Heart left ventricle (tissue), 16 donors: ENCODE data around the gene MTNR1A. TPM values are rescaled to one million over a fixed set of nuclear protein-coding genes. Genes with fewer than 3 reads are reported as not detected.

Experiments used
- ATAC-seq, 4 donors: fragments of 200-7000 bp; cut with Tn5 transposase; one replicate each; pipeline ENCODE4 v1.9.1; 2020 to 2022; ENCODE audit warnings: moderate library complexity in 4 of 4, mild to moderate bottlenecking in 3 of 4, moderate number of reproducible peaks in 1 of 4
- DNase-seq, 5 donors: peaks; one replicate each; pipeline ENCODE4 v3.0.0-alpha.2; 2020
- H3K27ac ChIP-seq, 12 donors: fragments of 200-600 bp; sonication (generic) in 4 of 12; one replicate each; pipeline versions ENCODE4 v1.5.0 to v1.8.0; 2016 to 2022; ENCODE audit warnings: mild to moderate bottlenecking in 2 of 12
- H3K27me3 ChIP-seq, 9 donors: fragments of 200-600 bp; sonication (generic) in 2 of 9; one replicate each; pipeline versions ENCODE4 v1.5.1 to v1.8.0; 2016 to 2022; ENCODE audit warnings: mild to moderate bottlenecking in 3 of 9
- H3K36me3 ChIP-seq, 9 donors: fragments of 200-600 bp; sonication (generic) in 2 of 9; one replicate each; pipeline versions ENCODE4 v1.5.0 to v1.8.0; 2018 to 2022; ENCODE audit warnings: mild to moderate bottlenecking in 2 of 9
- H3K4me1 ChIP-seq, 12 donors: fragments of 200-600 bp; sonication (generic) in 4 of 12; one replicate each; pipeline versions ENCODE4 v1.5.0 to v1.8.0; 2016 to 2022; ENCODE audit warnings: mild to moderate bottlenecking in 3 of 12
- H3K4me3 ChIP-seq, 12 donors: fragments of 200-600 bp; sonication (generic) in 4 of 12; one replicate each; pipeline versions ENCODE4 v1.5.0 to v1.8.0; 2017 to 2022; ENCODE audit warnings: mild to moderate bottlenecking in 9 of 12, moderate library complexity in 4 of 12
- H3K9me3 ChIP-seq, 12 donors: fragments of 200-600 bp; sonication (generic) in 4 of 12; one replicate each; pipeline versions ENCODE4 v1.5.0 to v1.8.0; 2016 to 2022; ENCODE audit warnings: mild to moderate bottlenecking in 1 of 12
- POLR2A ChIP-seq, 2 donors: fragments of 450-650 bp; IDR thresholded peaks; one replicate each; pipeline ENCODE4 v1.6.1; 2017; ENCODE audit warnings: antibody characterized with exemption in 2 of 2, mild to moderate bottlenecking in 2 of 2, moderate library complexity in 2 of 2
- WGBS, 4 donors: extraction: QIAGEN DNeasy Blood & Tissue Kit in 2 of 4; methylation state at CpG; one replicate each; pipeline versions ENCODE4 v1.1.5 to v1.1.7; 2013 to 2018; 5-methylcytosine and 5-hydroxymethylcytosine counted together
- intact Hi-C, 10 donors: fragments of 100-400 bp; cut with DNase I; formaldehyde crosslinking; loops; one replicate each; pipeline versions ENCODE4 v1.11.1 to v1.14.2; 2022
- polyA plus RNA-seq, 2 donors: library from polyadenylated mRNA; stranded (reverse); fragments of 200-250 nt; gene quantifications; one replicate each; pipeline ENCODE4 v1.2.3, GENCODE V29; 2013
- total RNA-seq, 9 donors: library from RNA; depleted of rRNA in 2 of 9; stranded (reverse); fragments of >200 nt in 2 of 9; fragmentation: NEBNext Ultra II Directional in 3 of 9; extraction: Animal tissue kit (Norgen Biotek cat#: 25700) in 3 of 9; gene quantifications; one replicate each; pipeline versions ENCODE4 v1.1.0 to v1.2.4, GENCODE V29; 2016 to 2023
- TF ChIP-seq, protein P1 (sequence below), 12 donors: fragments of 200-600 bp; sonication (generic) in 4 of 12; IDR thresholded peaks; one replicate each; pipeline versions ENCODE4 v1.5.0 to v1.8.0; 2018 to 2022; ENCODE audit warnings: antibody characterized with exemption in 12 of 12, mild to moderate bottlenecking in 5 of 12
- donor health status: ischemic (EF 13 %, LVEDD 7.1; RV severe dilation, severe dysfunction).
- donor health status: healthy with polysubstance abuse.
- donor health status: DM: no; HTN: yes; CAD: no.
- donor health status: DM: no; HTN: no; CAD: no.
- donor health status: ischemic (EF 25% LVEDD 6.9; RV normal size, moderate dysfunction).
- donor health status: ischemic (EF 25% LVEDD 5.7; RV mildly dilated, moderate dysfunction).
- donor health status: healthy.
- donor health status: DM: yes; HTN: yes; CAD: no.
- donor health status: ischemic (EF 35%, LVEDD 5.7; RV mildly dilated, moderate dysfunction).
- donor health status: nonischemic (EF 11% LVEDD 7.7; RV severe dilation, severe dysfunction).
- donor health status: DM: yes; HTN: yes; CAD: no.
- donor health status: PGD.
- donor health status: ischemic (EF 29% LVEDD 5.4; RV normal size, mild dysfunction).
- donor health status: nonischemic (EF 23%, LVEDD 6.1; RV moderate dilation, normal function).

MTNR1A gene
- total and polyA plus RNA-seq, 11 donors: not detected

DNA sequence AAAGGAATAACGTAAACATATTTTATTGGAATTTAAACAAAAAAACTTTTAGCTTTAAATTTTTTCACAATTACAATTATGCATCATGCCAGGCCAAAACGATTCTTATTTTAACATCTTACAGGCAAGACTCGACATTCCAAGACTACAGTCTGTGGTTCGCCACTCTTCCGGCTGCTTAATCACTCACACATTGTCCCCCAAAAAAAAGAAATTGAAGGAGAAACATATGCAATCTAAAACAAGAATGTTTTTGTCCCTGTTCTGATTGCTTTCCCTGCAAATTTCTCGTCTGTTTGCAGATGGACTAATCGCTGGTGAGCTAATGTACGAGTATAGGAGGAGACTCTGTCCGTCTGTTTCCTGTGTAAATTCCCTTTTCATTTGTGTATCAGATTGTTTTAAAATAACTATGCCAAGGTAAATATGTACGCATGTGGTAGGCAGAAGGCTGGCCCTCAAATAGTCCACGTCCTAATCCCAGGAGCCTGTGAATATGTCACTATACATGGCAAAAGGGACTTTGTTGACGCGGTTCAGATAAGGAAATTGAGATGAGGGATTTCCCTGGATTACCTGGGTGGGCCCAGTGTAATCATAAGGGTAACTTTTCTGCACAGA lies 37.7 kb upstream of the MTNR1A start:
- no peak for TF ChIP-seq POLR2A (IDR thresholded peaks at IDR 0.05)
- TF ChIP-seq, protein P1, sequence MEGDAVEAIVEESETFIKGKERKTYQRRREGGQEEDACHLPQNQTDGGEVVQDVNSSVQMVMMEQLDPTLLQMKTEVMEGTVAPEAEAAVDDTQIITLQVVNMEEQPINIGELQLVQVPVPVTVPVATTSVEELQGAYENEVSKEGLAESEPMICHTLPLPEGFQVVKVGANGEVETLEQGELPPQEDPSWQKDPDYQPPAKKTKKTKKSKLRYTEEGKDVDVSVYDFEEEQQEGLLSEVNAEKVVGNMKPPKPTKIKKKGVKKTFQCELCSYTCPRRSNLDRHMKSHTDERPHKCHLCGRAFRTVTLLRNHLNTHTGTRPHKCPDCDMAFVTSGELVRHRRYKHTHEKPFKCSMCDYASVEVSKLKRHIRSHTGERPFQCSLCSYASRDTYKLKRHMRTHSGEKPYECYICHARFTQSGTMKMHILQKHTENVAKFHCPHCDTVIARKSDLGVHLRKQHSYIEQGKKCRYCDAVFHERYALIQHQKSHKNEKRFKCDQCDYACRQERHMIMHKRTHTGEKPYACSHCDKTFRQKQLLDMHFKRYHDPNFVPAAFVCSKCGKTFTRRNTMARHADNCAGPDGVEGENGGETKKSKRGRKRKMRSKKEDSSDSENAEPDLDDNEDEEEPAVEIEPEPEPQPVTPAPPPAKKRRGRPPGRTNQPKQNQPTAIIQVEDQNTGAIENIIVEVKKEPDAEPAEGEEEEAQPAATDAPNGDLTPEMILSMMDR (IDR thresholded peaks at IDR 0.05): no peak
- Histone ChIP-seq H3K4me1 (no peaks in the 10 kb centered on the region), H3K36me3 (peaks cover 0 to 91% (median 42%) of the 10 kb centered on the region in 9 donors), H3K27me3 (no peaks in the 10 kb centered on the region), H3K9me3 (no peaks in the 10 kb centered on the region), H3K4me3 (no peak overlapping the region), H3K27ac (no peak overlapping the region)
- intact Hi-C loops: no loop called here
- ATAC-seq: no peak
- no peak for DNase-seq
- 75 to 84% (median 83%) methylated on average over 13 of the region's 13 CpGs for WGBS, 4 donors

DNA sequence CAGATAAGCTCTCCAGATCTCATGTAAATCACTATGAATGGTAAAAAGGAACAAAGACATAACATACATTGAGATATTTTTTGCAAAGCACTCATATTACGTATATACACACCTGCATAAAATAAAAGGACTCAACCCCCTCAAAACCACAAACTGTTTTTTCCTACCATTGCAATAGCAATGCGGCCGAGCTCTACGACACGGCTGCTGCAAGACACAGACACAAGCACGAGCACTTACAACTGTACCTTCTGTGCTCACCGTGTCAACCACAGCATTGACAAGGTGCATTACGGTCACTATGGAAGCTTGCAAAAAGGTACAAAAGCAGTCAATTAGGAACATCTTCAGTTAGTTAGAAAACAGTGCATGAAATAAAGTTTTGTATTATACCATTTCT lies 37.1 kb upstream of the MTNR1A start:
- Histone ChIP-seq H3K27me3 (no peaks in the 10 kb centered on the region), H3K36me3 (peaks cover 0 to 90% (median 42%) of the 10 kb centered on the region in 9 donors), H3K4me3 (no peak overlapping the region), H3K27ac (no peak overlapping the region), H3K9me3 (no peaks in the 10 kb centered on the region), H3K4me1 (no peaks in the 10 kb centered on the region)
- 89 to 94% (median 93%) methylated on average over 8 of the region's 8 CpGs for WGBS, 4 donors
- no peak for TF ChIP-seq POLR2A (IDR thresholded peaks at IDR 0.05)
- TF ChIP-seq, protein P1 (IDR thresholded peaks at IDR 0.05): no peak
- intact Hi-C loops: no loop called here
- ATAC-seq (no peak), DNase-seq (no peak)

DNA sequence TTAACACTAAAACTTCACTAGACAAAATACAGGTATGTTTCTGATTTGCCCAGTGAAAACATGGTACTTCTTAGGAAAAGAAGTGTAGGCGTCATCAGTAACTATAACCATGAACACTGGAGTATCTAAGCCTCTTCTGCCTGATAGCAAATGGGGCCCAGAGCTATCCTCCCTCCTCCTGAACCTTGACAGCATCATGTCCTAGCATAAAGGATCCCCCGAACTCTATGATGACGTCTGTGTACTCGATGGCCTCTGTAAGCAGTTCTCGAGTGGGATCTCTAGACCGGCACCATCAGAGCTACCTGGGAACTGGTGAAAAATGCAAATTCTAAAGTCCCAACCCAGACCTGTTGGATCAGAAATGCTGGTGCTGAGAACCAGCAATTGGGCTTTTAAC lies 36.3 kb upstream of the MTNR1A start:
- WGBS, 4 donors: 83 to 96% (median 88%) methylated on average over 6 of the region's 6 CpGs
- H3K27me3 ChIP-seq: no peaks in the 10 kb centered on the region
- H3K4me3 ChIP-seq: no peak overlapping the region
- TF ChIP-seq POLR2A (IDR thresholded peaks at IDR 0.05): no peak
- TF ChIP-seq, protein P1 (IDR thresholded peaks at IDR 0.05): no peak
- peaks cover 0 to 3% (median 0%) of the 10 kb centered on the region in 12 donors for H3K4me1 ChIP-seq
- no peak overlapping the region for H3K27ac ChIP-seq
- ATAC-seq (no peak), DNase-seq (no peak)
- intact Hi-C loops: no loop called here
- no peaks in the 10 kb centered on the region for H3K9me3 ChIP-seq
- H3K36me3 ChIP-seq: peaks cover 0 to 83% (median 39%) of the 10 kb centered on the region in 9 donors

DNA sequence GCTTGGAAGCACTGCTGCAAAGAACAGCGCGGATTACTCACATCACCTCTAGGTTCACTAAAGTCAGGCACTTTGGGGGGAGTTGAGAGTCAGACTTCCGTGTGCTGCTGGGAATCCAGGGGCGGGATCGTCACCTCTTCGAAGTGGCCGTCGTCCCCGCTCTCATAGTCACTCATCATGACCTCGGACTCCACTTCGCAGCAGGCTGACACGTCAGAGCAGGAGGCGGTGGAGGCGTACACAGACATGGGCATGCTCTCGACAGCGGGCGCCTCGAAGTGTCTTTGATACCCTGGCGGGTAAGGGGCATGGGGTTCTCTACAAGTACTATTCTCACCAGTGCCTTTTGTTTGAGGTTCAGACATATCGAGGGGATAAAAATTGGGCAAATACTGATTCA lies 33.1 kb upstream of the MTNR1A start:
- DNase-seq (no peak), ATAC-seq (no peak)
- no peak overlapping the region for H3K4me3 ChIP-seq
- intact Hi-C loops: loop anchor here in 7 of 10 donors (5.0 to 10.0 kb wide), 6 partner anchors 104 to 524 kb away; partner anchors contain the start of gene TLR3 (in 3 of the 7)
- no peak for TF ChIP-seq POLR2A (IDR thresholded peaks at IDR 0.05)
- TF ChIP-seq, protein P1 (IDR thresholded peaks at IDR 0.05): no peak
- peaks cover 0 to 16% (median 0%) of the 10 kb centered on the region in 12 donors for H3K4me1 ChIP-seq
- no peaks in the 10 kb centered on the region for H3K27me3 ChIP-seq
- peaks cover 0 to 51% (median 25%) of the 10 kb centered on the region in 9 donors for H3K36me3 ChIP-seq
- no peaks in the 10 kb centered on the region for H3K9me3 ChIP-seq
- 92 to 95% (median 93%) methylated on average over 18 to 20 of the region's 20 CpGs for WGBS, 4 donors
- H3K27ac ChIP-seq: no peak overlapping the region
